ENCODE data around the gene DHRS4. TPM values are rescaled to one million over a fixed set of nuclear protein-coding genes. Genes with fewer than 3 reads are reported as not detected.
"Not testable (repeated sequence)": the region's sequence is repeated elsewhere in the genome, so short reads cannot be mapped to it uniquely, and the experiment has no call there.

The DHRS4 gene
- total and polyA plus RNA-seq, 9 donors = 16.6 to 38.8 (median 25.4) TPM

- H3K36me3 ChIP-seq = no peaks in the 10 kb centered on the region
- no peak for TF ChIP-seq EP300 (IDR thresholded peaks at IDR 0.05)
- TF ChIP-seq CTCF (IDR thresholded peaks at IDR 0.05) = no peak
- no peak for TF ChIP-seq POLR2A (IDR thresholded peaks at IDR 0.05)
- no peaks in the 10 kb centered on the region for H3K27me3 ChIP-seq
- DNase-seq = no peak
- no peaks in the 10 kb centered on the region for H3K4me1 ChIP-seq (ENCODE audit: insufficient read depth)
- no peak overlapping the region for H3K27ac ChIP-seq
- WGBS, 3 donors = 79 to 85% (median 80%) methylated on average over 4 of the region's 4 CpGs
- intact Hi-C loops (cut with DNase I) = loop anchor here in 1 of 4 donors (10.0 kb wide), 1 partner anchor 110 kb away; the partner anchor contains the start of gene PCK2
- no peaks in the 10 kb centered on the region for H3K9me3 ChIP-seq
- no peak overlapping the region for H3K4me3 ChIP-seq
Observed at GRCh38 chr14:23984891-23985602, 31.5 kb downstream of the DHRS4 start.

- DNase-seq; H3K4me1 ChIP-seq (ENCODE audit: insufficient read depth); H3K9me3 ChIP-seq; H3K36me3 ChIP-seq; H3K27me3 ChIP-seq: not testable (repeated sequence)
- WGBS, 3 donors = 69 to 80% (median 72%) methylated on average over 6 of the region's 6 CpGs
- Histone ChIP-seq H3K27ac (peak overlapping the region in 1 of 2 donors; percentile 39), H3K4me3 (peak overlapping the region; percentile 23)
- intact Hi-C loops (cut with DNase I) = loop anchor here in 1 of 4 donors (10.0 kb wide), 1 partner anchor 107 kb away; the partner anchor contains the start of gene PCK2
Observed at GRCh38 chr14:23988223-23988606, 34.6 kb downstream of the DHRS4 start.

- intact Hi-C loops (cut with DNase I) = loop anchor here in 1 of 4 donors (10.0 kb wide), 1 partner anchor 106 kb away; the partner anchor contains the start of gene PCK2
- Histone ChIP-seq H3K27ac (peak within 1 kb of the TSS in 1 of 2 donors; percentile 39), H3K4me3 (peak within 1 kb of the TSS; percentile 23)
- 5 to 9% (median 9%) methylated on average over 40 of the region's 40 CpGs for whole genome bisulfite sequencing, 3 donors
- not testable (repeated sequence) for H3K36me3 ChIP-seq; H3K27me3 ChIP-seq; H3K4me1 ChIP-seq (ENCODE audit: insufficient read depth); H3K9me3 ChIP-seq
- peak; percentile 79 to 91 (median 84) for DNase-seq
Observed at GRCh38 chr14:23988607-23989363, 35.2 kb downstream of the DHRS4 start, which contains the start of gene DHRS4L2. DHRS4L2 (plus strand) TSS chr14:23988929; CDS start chr14:23988948, 19 bp downstream.

- DNase-seq = peak in 2 of 5 donors; percentile 44 to 50
- not testable (repeated sequence) for H3K27ac ChIP-seq; H3K9me3 ChIP-seq; H3K36me3 ChIP-seq; H3K4me3 ChIP-seq; H3K4me1 ChIP-seq (ENCODE audit: insufficient read depth); H3K27me3 ChIP-seq
- WGBS, 3 donors = 84 to 87% (median 86%) methylated on average over 21 of the region's 21 CpGs
- intact Hi-C loops (cut with DNase I) = loop anchor here in 1 of 4 donors (10.0 kb wide), 1 partner anchor 105 kb away; the partner anchor contains the start of gene PCK2
Observed at GRCh38 chr14:23989734-23990445, 36.3 kb downstream of the DHRS4 start.

- intact Hi-C loops (cut with DNase I); H3K4me1 ChIP-seq (ENCODE audit: insufficient read depth): not testable (repeated sequence)
- WGBS, 3 donors = 58 to 84% (median 83%) methylated on average over 1 of the region's 1 CpG
Observed at GRCh38 chr14:23990961-23991360, 37.4 kb downstream of the DHRS4 start.

GRCh38 chr14:23993042-23993441, 39.5 kb downstream of the DHRS4 start:
- intact Hi-C loops (cut with DNase I); H3K4me1 ChIP-seq (ENCODE audit: insufficient read depth): not testable (repeated sequence)
- WGBS, 3 donors = 69 to 75% (median 74%) methylated on average over 3 of the region's 3 CpGs

More at GRCh38 chr14:23990961-23991360, 37.4 kb downstream of the DHRS4 start:
- DNase-seq, H3K4me3 ChIP-seq, H3K9me3 ChIP-seq, H3K36me3 ChIP-seq, H3K27me3 ChIP-seq, H3K27ac ChIP-seq: not testable (repeated sequence)

GRCh38 chr14:23996009-23996408, 42.4 kb downstream of the DHRS4 start:
- H3K27me3 ChIP-seq; intact Hi-C loops (cut with DNase I); H3K27ac ChIP-seq: not testable (repeated sequence)

More at GRCh38 chr14:23993042-23993441, 39.5 kb downstream of the DHRS4 start:
- not testable (repeated sequence) for H3K27me3 ChIP-seq, DNase-seq, H3K4me3 ChIP-seq, H3K27ac ChIP-seq, H3K9me3 ChIP-seq, H3K36me3 ChIP-seq

GRCh38 chr14:23996825-23997224, 43.3 kb downstream of the DHRS4 start:
- H3K4me1 ChIP-seq (ENCODE audit: insufficient read depth); DNase-seq; H3K27me3 ChIP-seq; H3K4me3 ChIP-seq; H3K36me3 ChIP-seq; intact Hi-C loops (cut with DNase I); H3K9me3 ChIP-seq; H3K27ac ChIP-seq: not testable (repeated sequence)
- 88 to 90% (median 90%) methylated on average over 1 of the region's 2 CpGs for WGBS, 3 donors

More at GRCh38 chr14:23996009-23996408, 42.4 kb downstream of the DHRS4 start:
- not testable (repeated sequence) for H3K4me3 ChIP-seq; H3K36me3 ChIP-seq; DNase-seq; H3K4me1 ChIP-seq (ENCODE audit: insufficient read depth); H3K9me3 ChIP-seq

GRCh38 chr14:23999640-24000039, 46.1 kb downstream of the DHRS4 start:
- H3K36me3 ChIP-seq; DNase-seq; H3K27me3 ChIP-seq; intact Hi-C loops (cut with DNase I); H3K4me1 ChIP-seq (ENCODE audit: insufficient read depth); H3K9me3 ChIP-seq; H3K27ac ChIP-seq; H3K4me3 ChIP-seq: not testable (repeated sequence)
- WGBS, 3 donors = 66 to 97% (median 84%) methylated on average over 2 to 3 of the region's 5 CpGs

GRCh38 chr14:24001078-24001477, 47.5 kb downstream of the DHRS4 start:
- H3K27ac ChIP-seq; DNase-seq; H3K36me3 ChIP-seq; H3K4me3 ChIP-seq; H3K27me3 ChIP-seq; intact Hi-C loops (cut with DNase I); H3K4me1 ChIP-seq (ENCODE audit: insufficient read depth); H3K9me3 ChIP-seq: not testable (repeated sequence)
